Measurements from ENCODE around the gene AIF1. TPM values are rescaled to one million over a fixed set of nuclear protein-coding genes. Genes with fewer than 3 reads are reported as not detected.
A peak's percentile ranks its signal among the peaks of the same experiment; 100 is the strongest.

AIF1 gene
- total RNA-seq, 1 donor from 2014 or later: 55.3 TPM

DNA sequence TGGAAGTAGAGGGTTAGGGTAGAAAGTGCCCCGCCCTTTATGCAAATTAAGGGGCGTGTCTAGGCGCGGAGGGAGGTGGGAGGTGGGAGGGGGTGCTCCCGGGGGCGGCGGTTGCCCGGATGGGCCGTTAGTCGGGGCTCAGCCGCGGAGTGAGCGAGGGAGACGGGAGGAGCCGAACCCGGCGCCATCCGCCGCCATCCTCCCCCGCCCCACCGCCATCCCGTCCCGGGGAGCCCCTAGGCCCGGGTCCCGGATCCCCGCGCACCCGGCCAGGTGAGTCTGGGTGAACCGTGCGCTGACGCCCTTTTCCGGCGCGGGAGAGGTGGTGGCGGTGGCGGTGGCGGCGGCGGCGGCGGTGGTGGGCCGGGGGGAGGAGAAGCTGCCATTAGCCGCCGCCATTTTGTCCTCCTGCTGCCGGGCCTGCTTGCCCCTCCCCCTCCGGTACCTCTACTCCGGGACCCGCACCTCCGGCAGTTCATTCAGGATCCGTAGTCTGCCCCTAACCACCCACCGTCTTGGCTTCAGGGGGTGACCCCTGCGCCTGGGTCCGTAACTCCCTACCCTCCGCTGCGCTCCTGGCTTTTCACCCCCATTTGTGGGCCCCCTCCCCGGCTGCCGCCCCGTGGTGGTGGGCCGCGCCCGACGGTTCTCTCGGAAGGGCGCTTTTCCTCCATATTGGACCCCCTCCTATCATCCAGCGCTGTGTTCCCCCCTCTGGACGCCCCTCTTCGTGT is 5.7 kb downstream of the AIF1 start, which contains the start of gene PRRC2A:
PRRC2A (plus strand) TSS at position 130 of the 734 bp plus-strand sequence. CDS start 2,075 bp downstream, outside the sequence.
- TF ChIP-seq, protein P1, sequence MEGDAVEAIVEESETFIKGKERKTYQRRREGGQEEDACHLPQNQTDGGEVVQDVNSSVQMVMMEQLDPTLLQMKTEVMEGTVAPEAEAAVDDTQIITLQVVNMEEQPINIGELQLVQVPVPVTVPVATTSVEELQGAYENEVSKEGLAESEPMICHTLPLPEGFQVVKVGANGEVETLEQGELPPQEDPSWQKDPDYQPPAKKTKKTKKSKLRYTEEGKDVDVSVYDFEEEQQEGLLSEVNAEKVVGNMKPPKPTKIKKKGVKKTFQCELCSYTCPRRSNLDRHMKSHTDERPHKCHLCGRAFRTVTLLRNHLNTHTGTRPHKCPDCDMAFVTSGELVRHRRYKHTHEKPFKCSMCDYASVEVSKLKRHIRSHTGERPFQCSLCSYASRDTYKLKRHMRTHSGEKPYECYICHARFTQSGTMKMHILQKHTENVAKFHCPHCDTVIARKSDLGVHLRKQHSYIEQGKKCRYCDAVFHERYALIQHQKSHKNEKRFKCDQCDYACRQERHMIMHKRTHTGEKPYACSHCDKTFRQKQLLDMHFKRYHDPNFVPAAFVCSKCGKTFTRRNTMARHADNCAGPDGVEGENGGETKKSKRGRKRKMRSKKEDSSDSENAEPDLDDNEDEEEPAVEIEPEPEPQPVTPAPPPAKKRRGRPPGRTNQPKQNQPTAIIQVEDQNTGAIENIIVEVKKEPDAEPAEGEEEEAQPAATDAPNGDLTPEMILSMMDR (IDR thresholded peaks at IDR 0.05): no peak
- Histone ChIP-seq H3K4me1 (peaks cover 21% of the 10 kb centered on the region), H3K36me3 (peaks cover 26% of the 10 kb centered on the region), H3K4me3 (peak within 1 kb of the TSS; percentile 76), H3K27me3 (no peaks in the 10 kb centered on the region), H3K9me3 (no peaks in the 10 kb centered on the region), H3K27ac (peak within 1 kb of the TSS; percentile 97)
- intact Hi-C loops (cut with DNase I): no loop called here
- DNase-seq (peak; percentile 96), ATAC-seq (peak; percentile 93)

- H3K4me3 ChIP-seq: peak overlapping the region; percentile 76
- TF ChIP-seq, protein P1 (IDR thresholded peaks at IDR 0.05): no peak
- H3K27ac ChIP-seq: peak overlapping the region; percentile 97
- intact Hi-C loops (cut with DNase I): no loop called here
- H3K4me1 ChIP-seq: peaks cover 21% of the 10 kb centered on the region
- peaks cover 32% of the 10 kb centered on the region for H3K36me3 ChIP-seq
- H3K27me3 ChIP-seq: no peaks in the 10 kb centered on the region
- no peak for DNase-seq
- no peak for ATAC-seq
- no peaks in the 10 kb centered on the region for H3K9me3 ChIP-seq
Measured at GRCh38 chr6:31621320-31621939, 6.4 kb downstream of the AIF1 start.

DNA sequence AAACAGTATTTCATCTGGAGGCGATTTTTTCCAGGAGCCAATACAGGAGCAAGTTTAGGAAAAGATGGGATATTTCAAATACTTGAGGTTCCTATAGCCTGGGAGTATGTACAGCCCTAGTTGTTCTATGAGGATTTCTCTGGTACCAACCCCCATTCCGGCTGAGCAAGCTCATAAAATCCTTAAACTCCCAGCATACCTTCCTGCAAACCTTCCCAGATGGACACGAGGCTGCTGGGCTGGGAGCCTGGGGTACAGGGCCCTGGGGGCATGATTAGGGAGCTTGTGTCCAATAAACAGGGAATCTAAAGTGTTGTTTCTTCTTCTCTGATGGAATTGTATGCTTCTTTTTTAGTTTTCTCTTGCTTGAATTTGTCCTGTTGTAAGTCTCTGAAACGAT is 7.0 kb downstream of the AIF1 start:
- Histone ChIP-seq H3K36me3 (peaks cover 38% of the 10 kb centered on the region), H3K4me1 (peaks cover 21% of the 10 kb centered on the region), H3K9me3 (no peaks in the 10 kb centered on the region), H3K4me3 (peak overlapping the region; percentile 76), H3K27ac (peak overlapping the region; percentile 97), H3K27me3 (no peaks in the 10 kb centered on the region)
- no peak for ATAC-seq
- intact Hi-C loops (cut with DNase I): no loop called here
- TF ChIP-seq, protein P1 (IDR thresholded peaks at IDR 0.05): no peak
- DNase-seq: no peak

GRCh38 chr6:31622684-31623091 is 7.7 kb downstream of the AIF1 start:
- H3K4me1 ChIP-seq: peaks cover 21% of the 10 kb centered on the region
- H3K27me3 ChIP-seq: no peaks in the 10 kb centered on the region
- H3K9me3 ChIP-seq: no peaks in the 10 kb centered on the region
- intact Hi-C loops (cut with DNase I): no loop called here
- peaks cover 45% of the 10 kb centered on the region for H3K36me3 ChIP-seq
- DNase-seq (peak; percentile 73), ATAC-seq (no peak)
- no peak overlapping the region for H3K4me3 ChIP-seq
- TF ChIP-seq, protein P1 (IDR thresholded peaks at IDR 0.05): no peak
- H3K27ac ChIP-seq: no peak overlapping the region

GRCh38 chr6:31624070-31624469 is 9.0 kb downstream of the AIF1 start:
- intact Hi-C loops (cut with DNase I): no loop called here
- no peak overlapping the region for H3K27ac ChIP-seq
- DNase-seq (no peak), ATAC-seq (no peak)
- no peaks in the 10 kb centered on the region for H3K27me3 ChIP-seq
- peaks cover 59% of the 10 kb centered on the region for H3K36me3 ChIP-seq
- no peak overlapping the region for H3K4me3 ChIP-seq
- TF ChIP-seq, protein P1 (IDR thresholded peaks at IDR 0.05): no peak
- H3K9me3 ChIP-seq: no peaks in the 10 kb centered on the region
- H3K4me1 ChIP-seq: peaks cover 21% of the 10 kb centered on the region
